ENCODE measurements around the gene HS3ST1.

The HS3ST1 gene

GRCh38 chr4:11376146-11376545, 52.5 kb downstream of the HS3ST1 start:
- TF ChIP-seq EZH2phosphoT487 (IDR thresholded peaks at IDR 0.05; ENCODE audit: borderline replicate concordance): no peak
- no peak for TF ChIP-seq CTCF (conservative IDR thresholded peaks at IDR 0.05; ENCODE audit: low read length)
- no peak overlapping the region for H3K4me3 ChIP-seq (ENCODE audit: low read length, poor library complexity, severe bottlenecking)
- no peaks in the 10 kb centered on the region for H3K27me3 ChIP-seq (ENCODE audit: insufficient read depth, low read length, poor library complexity, severe bottlenecking)
- H3K36me3 ChIP-seq (ENCODE audit: insufficient read depth, low read length): no peaks in the 10 kb centered on the region
- H3K9ac ChIP-seq (ENCODE audit: low read depth, low read length, poor library complexity, severe bottlenecking): no peak overlapping the region
- H3F3A ChIP-seq (ENCODE audit: low read depth): no peaks in the 10 kb centered on the region
- peaks cover 10% of the 10 kb centered on the region for H3K4me1 ChIP-seq (ENCODE audit: insufficient read depth, low read length, poor library complexity, severe bottlenecking)
- no peak overlapping the region for H2AFZ ChIP-seq (ENCODE audit: low read length)
- no peaks in the 10 kb centered on the region for H3K9me3 ChIP-seq (ENCODE audit: insufficient read depth, low read depth, low read length)
- H3K4me2 ChIP-seq (ENCODE audit: low read depth, low read length, poor library complexity, severe bottlenecking): no peak overlapping the region
- no peaks in the 10 kb centered on the region for H3K9me2 ChIP-seq (replicated peaks; ENCODE audit: low read depth, low read length)
- H3K79me2 ChIP-seq (ENCODE audit: insufficient read depth, low read length): no peaks in the 10 kb centered on the region
- H4K20me1 ChIP-seq (ENCODE audit: insufficient read depth, low read length, poor library complexity, severe bottlenecking): no peaks in the 10 kb centered on the region

GRCh38 chr4:11368701-11369115, 60.0 kb downstream of the HS3ST1 start:
- Histone ChIP-seq H3K27me3 (ENCODE audit: insufficient read depth, low read length, poor library complexity, severe bottlenecking) (no peaks in the 10 kb centered on the region), H3K4me2 (ENCODE audit: low read depth, low read length, poor library complexity, severe bottlenecking) (no peak overlapping the region), H3K4me1 (ENCODE audit: insufficient read depth, low read length, poor library complexity, severe bottlenecking) (no peaks in the 10 kb centered on the region), H3K4me3 (ENCODE audit: low read length, poor library complexity, severe bottlenecking) (no peak overlapping the region), H3K9me2 (replicated peaks; ENCODE audit: low read depth, low read length) (no peaks in the 10 kb centered on the region), H3K36me3 (ENCODE audit: insufficient read depth, low read length) (no peaks in the 10 kb centered on the region), H2AFZ (ENCODE audit: low read length) (no peak overlapping the region), H3F3A (ENCODE audit: low read depth) (no peaks in the 10 kb centered on the region), H3K9me3 (ENCODE audit: insufficient read depth, low read depth, low read length) (no peaks in the 10 kb centered on the region), H3K79me2 (ENCODE audit: insufficient read depth, low read length) (no peaks in the 10 kb centered on the region), H4K20me1 (ENCODE audit: insufficient read depth, low read length, poor library complexity, severe bottlenecking) (no peaks in the 10 kb centered on the region), H3K9ac (ENCODE audit: low read depth, low read length, poor library complexity, severe bottlenecking) (no peak overlapping the region)
- TF ChIP-seq CTCF (conservative IDR thresholded peaks at IDR 0.05; ENCODE audit: low read length): no peak
- no peak for TF ChIP-seq EZH2phosphoT487 (IDR thresholded peaks at IDR 0.05; ENCODE audit: borderline replicate concordance)

DNA sequence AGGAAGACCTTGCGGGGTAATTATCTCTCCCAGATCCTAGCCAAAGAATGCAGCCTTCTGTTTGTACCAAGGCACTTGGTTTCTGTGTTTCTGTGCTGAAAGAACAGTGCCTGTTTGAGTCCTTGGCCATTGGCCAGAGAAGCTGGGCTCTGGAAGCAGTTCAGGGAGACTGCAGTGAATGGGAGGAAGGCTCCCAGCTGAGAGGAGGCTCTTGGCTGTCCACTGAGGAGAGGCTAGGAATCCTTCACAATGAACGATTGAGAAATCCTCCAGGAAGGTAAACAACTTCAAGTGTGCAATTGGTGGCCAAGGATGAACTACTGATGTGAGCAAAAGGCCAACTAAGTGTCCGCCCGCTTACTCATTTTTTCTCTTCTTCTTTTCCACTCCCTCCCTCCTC, 61.3 kb downstream of the HS3ST1 start:
- H3K4me1 ChIP-seq (ENCODE audit: insufficient read depth, low read length, poor library complexity, severe bottlenecking): no peaks in the 10 kb centered on the region
- H3K9me3 ChIP-seq (ENCODE audit: insufficient read depth, low read depth, low read length): no peaks in the 10 kb centered on the region
- H3K9ac ChIP-seq (ENCODE audit: low read depth, low read length, poor library complexity, severe bottlenecking): no peak overlapping the region
- no peak for TF ChIP-seq EZH2phosphoT487 (IDR thresholded peaks at IDR 0.05; ENCODE audit: borderline replicate concordance)
- TF ChIP-seq CTCF (conservative IDR thresholded peaks at IDR 0.05; ENCODE audit: low read length): no peak
- H3K27me3 ChIP-seq (ENCODE audit: insufficient read depth, low read length, poor library complexity, severe bottlenecking): no peaks in the 10 kb centered on the region
- H3K36me3 ChIP-seq (ENCODE audit: insufficient read depth, low read length): no peaks in the 10 kb centered on the region
- H3K4me2 ChIP-seq (ENCODE audit: low read depth, low read length, poor library complexity, severe bottlenecking): no peak overlapping the region
- no peaks in the 10 kb centered on the region for H4K20me1 ChIP-seq (ENCODE audit: insufficient read depth, low read length, poor library complexity, severe bottlenecking)
- no peak overlapping the region for H2AFZ ChIP-seq (ENCODE audit: low read length)
- H3K4me3 ChIP-seq (ENCODE audit: low read length, poor library complexity, severe bottlenecking): no peak overlapping the region
- no peaks in the 10 kb centered on the region for H3K79me2 ChIP-seq (ENCODE audit: insufficient read depth, low read length)
- no peaks in the 10 kb centered on the region for H3K9me2 ChIP-seq (replicated peaks; ENCODE audit: low read depth, low read length)
- no peaks in the 10 kb centered on the region for H3F3A ChIP-seq (ENCODE audit: low read depth)

Data from Loucy (cell line).